Neural progenitor cell (in vitro differentiated cells): ENCODE data around the gene ITSN1.

Experiments
- EZH2 ChIP-seq: fragments of 200-600 bp; sonication (generic); IDR thresholded peaks from 2 replicates; pipeline ENCODE4 v1.6.1; 2017; ENCODE audit warnings: antibody characterized with exemption, mild to moderate bottlenecking, moderate library complexity
- TF ChIP-seq, protein P1 (sequence below): fragments of 200-600 bp; sonication (generic); IDR thresholded peaks from 2 replicates; pipeline ENCODE4 v1.5.1; 2017; ENCODE audit warnings: antibody characterized with exemption, mild to moderate bottlenecking

DNA sequence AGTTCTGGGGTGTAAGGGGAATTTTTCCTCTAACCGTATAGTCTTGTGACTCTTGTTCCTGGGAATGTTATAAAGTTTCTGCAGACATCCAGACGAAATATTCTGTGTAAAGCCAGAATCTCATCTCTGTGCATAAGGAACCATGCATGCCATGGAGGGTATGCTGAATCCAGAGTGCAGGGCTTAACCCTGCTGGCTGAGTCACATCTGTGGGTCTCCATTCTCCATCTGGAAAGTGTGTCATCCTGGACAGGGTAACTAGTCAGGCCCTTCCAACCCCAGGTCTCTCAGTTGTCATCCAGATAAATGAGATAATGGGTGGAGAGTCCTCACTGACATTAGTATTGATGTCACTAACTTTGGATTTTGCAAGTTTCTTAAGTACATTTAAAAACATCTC, 224.5 kb downstream of the ITSN1 start:
- TF ChIP-seq, protein P1, sequence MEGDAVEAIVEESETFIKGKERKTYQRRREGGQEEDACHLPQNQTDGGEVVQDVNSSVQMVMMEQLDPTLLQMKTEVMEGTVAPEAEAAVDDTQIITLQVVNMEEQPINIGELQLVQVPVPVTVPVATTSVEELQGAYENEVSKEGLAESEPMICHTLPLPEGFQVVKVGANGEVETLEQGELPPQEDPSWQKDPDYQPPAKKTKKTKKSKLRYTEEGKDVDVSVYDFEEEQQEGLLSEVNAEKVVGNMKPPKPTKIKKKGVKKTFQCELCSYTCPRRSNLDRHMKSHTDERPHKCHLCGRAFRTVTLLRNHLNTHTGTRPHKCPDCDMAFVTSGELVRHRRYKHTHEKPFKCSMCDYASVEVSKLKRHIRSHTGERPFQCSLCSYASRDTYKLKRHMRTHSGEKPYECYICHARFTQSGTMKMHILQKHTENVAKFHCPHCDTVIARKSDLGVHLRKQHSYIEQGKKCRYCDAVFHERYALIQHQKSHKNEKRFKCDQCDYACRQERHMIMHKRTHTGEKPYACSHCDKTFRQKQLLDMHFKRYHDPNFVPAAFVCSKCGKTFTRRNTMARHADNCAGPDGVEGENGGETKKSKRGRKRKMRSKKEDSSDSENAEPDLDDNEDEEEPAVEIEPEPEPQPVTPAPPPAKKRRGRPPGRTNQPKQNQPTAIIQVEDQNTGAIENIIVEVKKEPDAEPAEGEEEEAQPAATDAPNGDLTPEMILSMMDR, result no peak
- no peak for TF ChIP-seq EZH2
